Limb (tissue), 2 donors: Measurements from ENCODE around the gene TMEM183A.
"Not testable (repeated sequence)": the region's sequence is repeated elsewhere in the genome, so short reads cannot be mapped to it uniquely, and the experiment has no call there.

Experiments used
- DNase-seq, 2 donors: peaks; one replicate each; pipeline ENCODE4 v3.0.0-alpha.2; 2016; ENCODE audit errors: extremely low spot score in 2 of 2

TMEM183A gene

GRCh38 chr1:202987255-202987654 lies 19.9 kb upstream of the TMEM183A start:
- no peak for DNase-seq

- DNase-seq = no peak
Measured at GRCh38 chr1:202987922-202988583, 19.1 kb upstream of the TMEM183A start.

- DNase-seq = no peak
Measured at GRCh38 chr1:202989879-202990278, 17.3 kb upstream of the TMEM183A start.

GRCh38 chr1:202991112-202991511 lies 16.1 kb upstream of the TMEM183A start:
- DNase-seq = no peak

GRCh38 chr1:202994756-202995155 lies 12.4 kb upstream of the TMEM183A start:
- no peak for DNase-seq

GRCh38 chr1:202998836-202999750 lies 8.1 kb upstream of the TMEM183A start:
- peak; percentile 47 to 56 for DNase-seq

GRCh38 chr1:203000217-203000944 lies 6.8 kb upstream of the TMEM183A start:
- DNase-seq = no peak

- DNase-seq = no peak
Measured at GRCh38 chr1:203001986-203002385, 5.2 kb upstream of the TMEM183A start.

- DNase-seq = no peak
Measured at GRCh38 chr1:203002951-203003350, 4.2 kb upstream of the TMEM183A start.

- DNase-seq = not testable (repeated sequence)
Measured at GRCh38 chr1:203005395-203006142, 1.6 kb upstream of the TMEM183A start.

GRCh38 chr1:203009185-203009584 lies 2.0 kb downstream of the TMEM183A start:
- DNase-seq = no peak

GRCh38 chr1:203011582-203011981 lies 4.4 kb downstream of the TMEM183A start:
- no peak for DNase-seq

GRCh38 chr1:203017061-203017460 lies 9.9 kb downstream of the TMEM183A start:
- DNase-seq = no peak

- DNase-seq = no peak
Measured at GRCh38 chr1:203017692-203018091, 10.5 kb downstream of the TMEM183A start.

GRCh38 chr1:203022855-203023254 lies 15.7 kb downstream of the TMEM183A start:
- not testable (repeated sequence) for DNase-seq

- no peak for DNase-seq
Measured at GRCh38 chr1:203025686-203026030, 18.5 kb downstream of the TMEM183A start.

- DNase-seq = peak; percentile 91 to 96
Measured at GRCh38 chr1:203026031-203026665, 19.0 kb downstream of the TMEM183A start, which contains the start of gene PPFIA4. TSS of gene PPFIA4 (plus strand) at chr1:203026491. CDS start at chr1:203039009, 12,518 bp downstream.

GRCh38 chr1:203026666-203027663 lies 19.8 kb downstream of the TMEM183A start:
- DNase-seq = no peak

GRCh38 chr1:203028067-203028783 lies 21.1 kb downstream of the TMEM183A start:
- no peak for DNase-seq
